Sigmoid colon (tissue), 7 donors: Measurements from ENCODE around the gene JPH2. TPM values are rescaled to one million over a fixed set of nuclear protein-coding genes. Genes with fewer than 3 reads are reported as not detected.
A peak's percentile ranks its signal among the peaks of the same experiment; 100 is the strongest.

ENCODE experiments used
- DNase-seq: peaks from one replicate; pipeline ENCODE4 v3.0.0-alpha.2; 2019
- H3K27ac ChIP-seq, 4 donors: fragments of 200-600 bp; sonication (generic); one replicate each; pipeline ENCODE4 v1.5.1; 2016 to 2019; ENCODE audit warnings: mild to moderate bottlenecking in 1 of 4
- H3K27me3 ChIP-seq, 3 donors: fragments of 200-600 bp; sonication (generic); one replicate each; pipeline ENCODE4 v1.5.1; 2019; ENCODE audit warnings: mild to moderate bottlenecking in 1 of 3
- H3K36me3 ChIP-seq, 4 donors: fragments of 200-600 bp; sonication (generic); one replicate each; pipeline ENCODE4 v1.5.1; 2016 to 2019
- H3K4me1 ChIP-seq, 4 donors: fragments of 200-600 bp; sonication (generic); one replicate each; pipeline ENCODE4 v1.5.1; 2017 to 2019
- H3K4me3 ChIP-seq, 4 donors: fragments of 200-600 bp; sonication (generic); one replicate each; pipeline ENCODE4 v1.5.1; 2017 to 2019; ENCODE audit warnings: mild to moderate bottlenecking in 2 of 4, moderate library complexity in 1 of 4
- H3K9me3 ChIP-seq, 4 donors: fragments of 200-600 bp in 3 of 4; sonication (generic) in 3 of 4; one replicate each; pipeline versions ENCODE4 v1.5.1 to v1.6.1; 2013 to 2019
- CTCF ChIP-seq, 4 experiments: fragments of 450-650 bp in 3 of 4; fragments of 200-600 bp in 1 of 4; IDR thresholded peaks; one replicate each; pipeline ENCODE4 v1.5.1; 2016 to 2019; ENCODE audit warnings: antibody characterized with exemption in 4 of 4, mild to moderate bottlenecking in 3 of 4, moderate library complexity in 2 of 4
- EP300 ChIP-seq, 4 donors: sonication (generic); formaldehyde crosslinking; IDR thresholded peaks; one replicate each; pipeline ENCODE4 v1.6.1; 2017; ENCODE audit warnings: antibody characterized with exemption in 4 of 4
- POLR2A ChIP-seq, 2 donors: fragments of 450-650 bp; IDR thresholded peaks; one replicate each; pipeline ENCODE4 v1.6.1; 2016; ENCODE audit warnings: antibody characterized with exemption in 2 of 2, mild to moderate bottlenecking in 2 of 2, moderate library complexity in 2 of 2
- POLR2AphosphoS5 ChIP-seq, 4 donors: sonication (generic); formaldehyde crosslinking; IDR thresholded peaks; one replicate each; pipeline ENCODE4 v1.6.1; 2017; ENCODE audit warnings: antibody characterized with exemption in 4 of 4
- WGBS, 2 donors: extraction: QIAGEN DNeasy Blood & Tissue Kit; methylation state at CpG; one replicate each; pipeline ENCODE4 v1.1.7; 2013; 5-methylcytosine and 5-hydroxymethylcytosine counted together
- intact Hi-C: fragments of 100-400 bp; cut with DNase I; formaldehyde crosslinking; loops from one replicate; pipeline ENCODE4 v1.15.1; 2023
- polyA plus RNA-seq, 3 donors: library from polyadenylated mRNA; stranded (reverse); fragments of 200-250 nt; gene quantifications; one replicate each; pipeline ENCODE4 v1.2.3, GENCODE V29; 2013
- total RNA-seq, 4 donors: library from RNA; depleted of rRNA; stranded (reverse); fragments of >200 nt; gene quantifications; one replicate each; pipeline ENCODE4 v1.1.0, GENCODE V29; 2016
- donor health status: healthy with polysubstance abuse.
- donor health status: Bipolar disorder and iron deficiency.
- donor health status: healthy.

The JPH2 gene
- total and polyA plus RNA-seq, 7 donors = 0.23 to 166 (median 52.0) TPM

GRCh38 chr20:44172572-44172950, 14.4 kb downstream of the JPH2 start:
- 84 to 89% methylated on average over 2 of the region's 2 CpGs for WGBS, 2 donors
- H3K9me3 ChIP-seq = no peaks in the 10 kb centered on the region
- DNase-seq = peak; percentile 28
- no peaks in the 10 kb centered on the region for H3K27me3 ChIP-seq
- intact Hi-C loops = no loop called here
- peaks cover 0 to 88% (median 86%) of the 10 kb centered on the region in 4 donors for H3K4me1 ChIP-seq
- peak overlapping the region; percentile 91 to 99 (median 95) for H3K27ac ChIP-seq
- no peaks in the 10 kb centered on the region for H3K36me3 ChIP-seq
- TF ChIP-seq CTCF (IDR thresholded peaks at IDR 0.05) (no peak), EP300 (IDR thresholded peaks at IDR 0.05) (no peak), POLR2A (IDR thresholded peaks at IDR 0.05) (no peak), POLR2AphosphoS5 (IDR thresholded peaks at IDR 0.05) (no peak)
- H3K4me3 ChIP-seq = no peak overlapping the region

GRCh38 chr20:44171775-44172571, 15.0 kb downstream of the JPH2 start:
- TF ChIP-seq EP300 (IDR thresholded peaks at IDR 0.05) (no peak), POLR2AphosphoS5 (IDR thresholded peaks at IDR 0.05) (no peak), CTCF (IDR thresholded peaks at IDR 0.05) (no peak), POLR2A (IDR thresholded peaks at IDR 0.05) (no peak)
- WGBS, 2 donors = 67 to 75% methylated on average over 6 of the region's 6 CpGs
- Histone ChIP-seq H3K27me3 (no peaks in the 10 kb centered on the region), H3K9me3 (no peaks in the 10 kb centered on the region), H3K4me1 (peaks cover 0 to 88% (median 86%) of the 10 kb centered on the region in 4 donors), H3K27ac (peak overlapping the region; percentile 91 to 99 (median 95)), H3K36me3 (no peaks in the 10 kb centered on the region), H3K4me3 (no peak overlapping the region)
- peak; percentile 27 for DNase-seq
- intact Hi-C loops = no loop called here

GRCh38 chr20:44170816-44171410, 16.1 kb downstream of the JPH2 start:
- intact Hi-C loops = no loop called here
- Histone ChIP-seq H3K36me3 (no peaks in the 10 kb centered on the region), H3K4me3 (no peak overlapping the region), H3K27ac (peak overlapping the region; percentile 91 to 99 (median 95)), H3K27me3 (no peaks in the 10 kb centered on the region), H3K4me1 (peaks cover 0 to 88% (median 85%) of the 10 kb centered on the region in 4 donors), H3K9me3 (no peaks in the 10 kb centered on the region)
- DNase-seq = peak; percentile 8
- TF ChIP-seq POLR2AphosphoS5 (IDR thresholded peaks at IDR 0.05) = no peak
- no peak for TF ChIP-seq CTCF (IDR thresholded peaks at IDR 0.05)
- TF ChIP-seq POLR2A (IDR thresholded peaks at IDR 0.05) = no peak
- TF ChIP-seq EP300 (IDR thresholded peaks at IDR 0.05) = no peak
- WGBS, 2 donors = 57 to 71% methylated on average over 7 of the region's 7 CpGs

GRCh38 chr20:44167736-44168135, 19.3 kb downstream of the JPH2 start:
- Histone ChIP-seq H3K27me3 (no peaks in the 10 kb centered on the region), H3K4me1 (peaks cover 0 to 76% (median 68%) of the 10 kb centered on the region in 4 donors), H3K4me3 (no peak overlapping the region), H3K36me3 (no peaks in the 10 kb centered on the region), H3K9me3 (no peaks in the 10 kb centered on the region), H3K27ac (peak overlapping the region; percentile 91 to 99 (median 95))
- TF ChIP-seq EP300 (IDR thresholded peaks at IDR 0.05) (no peak), POLR2AphosphoS5 (IDR thresholded peaks at IDR 0.05) (no peak), POLR2A (IDR thresholded peaks at IDR 0.05) (no peak), CTCF (IDR thresholded peaks at IDR 0.05) (no peak)
- intact Hi-C loops = no loop called here
- no peak for DNase-seq
- 82 to 92% methylated on average over 3 of the region's 3 CpGs for WGBS, 2 donors
